ENCODE results near the gene C5AR2. TPM values are rescaled to one million over a fixed set of nuclear protein-coding genes. Genes with fewer than 3 reads are reported as not detected.

The C5AR2 gene
- total RNA-seq = under 0.01 TPM in 2 replicates

DNA sequence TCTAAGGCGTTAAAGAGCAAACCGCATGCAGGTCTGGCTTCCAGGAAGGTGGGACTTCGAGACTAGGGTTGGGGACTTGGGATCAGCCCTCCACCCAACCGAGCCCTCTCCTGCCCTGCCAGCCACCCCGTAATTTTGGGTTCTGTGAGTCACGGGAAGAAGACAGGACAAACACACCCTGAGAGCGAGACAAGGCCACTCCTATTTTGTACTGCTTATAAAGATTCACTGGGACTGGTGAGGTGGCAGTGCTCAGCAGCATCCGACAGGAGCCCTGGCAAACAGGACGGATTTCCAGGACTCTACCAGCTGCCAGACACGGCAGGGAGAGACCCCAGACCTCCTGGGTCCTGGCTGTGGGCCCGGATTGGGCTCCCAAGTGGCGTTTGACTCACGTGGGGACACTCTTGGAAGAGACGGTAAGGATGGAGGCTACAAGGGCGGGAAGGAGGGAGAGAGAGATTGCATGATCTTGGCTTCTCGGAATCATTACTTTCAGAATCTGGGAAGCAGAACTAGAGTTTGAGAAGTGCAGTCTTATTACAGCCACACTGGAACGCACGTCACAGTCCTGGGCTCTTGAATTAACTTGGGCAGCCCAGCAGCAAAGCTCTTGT is at the start of gene C5AR2:
TSS of gene C5AR2 (plus strand) at position 245 of the 617 bp plus-strand sequence. CDS start 8,625 bp downstream, outside the sequence.

DNA sequence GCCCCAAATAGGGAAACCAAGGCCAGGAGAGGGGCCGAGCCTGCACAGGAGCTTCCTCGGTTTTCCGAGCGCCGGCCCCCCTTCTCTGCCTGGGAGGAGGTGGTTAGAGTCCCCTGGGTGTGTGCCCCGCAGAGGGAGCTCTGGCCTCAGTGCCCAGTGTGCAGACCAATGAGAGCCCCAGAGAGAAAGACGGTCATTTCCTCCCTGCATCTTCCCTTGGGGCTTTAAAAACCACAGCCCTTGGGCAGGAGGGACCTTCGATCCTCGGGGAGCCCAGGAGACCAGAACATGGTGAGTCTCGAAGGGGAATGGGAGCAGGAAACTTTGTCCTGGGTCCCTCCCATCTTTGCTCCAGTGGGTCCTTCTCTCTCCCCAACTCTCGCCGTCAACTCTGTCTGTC is 22.4 kb upstream of the C5AR2 start, which contains the start of gene C5AR1:
TSS of gene C5AR1 (plus strand) at position 254 of the 400 bp plus-strand sequence. CDS start at position 289, 35 bp downstream.

DNA sequence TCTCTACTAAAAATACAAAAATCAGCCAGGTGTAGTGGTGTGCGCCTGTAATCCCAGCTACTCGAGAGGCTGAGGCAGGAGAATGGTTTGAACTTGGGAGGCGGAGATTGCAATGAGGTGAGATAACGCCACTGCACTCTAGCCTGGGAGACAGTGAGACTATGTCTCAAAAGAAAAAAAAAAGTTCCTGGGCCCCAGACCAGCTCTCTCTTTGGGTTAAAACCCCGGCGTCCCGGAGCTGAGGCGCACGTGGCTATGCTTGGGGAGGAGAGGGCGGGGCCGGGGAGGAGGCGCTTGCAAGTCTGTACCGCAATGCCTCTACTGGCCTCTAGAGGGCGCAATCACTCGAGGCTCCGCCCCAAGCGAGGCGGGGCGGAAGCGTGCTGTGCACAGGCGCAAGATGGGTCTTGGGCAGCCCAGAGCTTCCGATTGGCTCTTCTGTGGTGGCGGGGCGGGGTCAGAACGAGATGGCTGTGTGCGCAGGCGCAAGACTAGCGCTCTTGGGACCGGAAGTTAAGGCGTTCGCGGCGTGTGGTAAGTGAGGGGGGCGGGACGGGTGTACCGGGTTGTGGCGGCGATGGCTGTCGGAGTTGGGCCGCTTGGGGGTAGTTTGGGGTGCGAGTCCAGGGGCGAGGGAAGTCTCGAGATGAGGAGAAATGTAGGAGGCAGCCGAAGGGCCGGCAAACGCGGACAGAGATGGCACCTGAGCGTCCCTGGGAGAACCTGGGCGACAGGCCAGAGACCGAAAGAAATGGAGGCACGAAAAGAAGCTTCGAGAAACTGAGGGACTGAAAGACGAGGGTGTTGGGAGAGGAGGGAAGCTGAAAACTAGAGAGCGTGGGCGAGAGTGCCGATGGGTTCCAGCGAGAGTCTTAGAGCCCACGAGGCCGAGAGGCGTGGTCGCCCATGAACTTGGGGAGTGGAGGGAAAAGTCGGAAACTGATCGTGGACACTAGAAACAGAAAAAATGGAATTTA is 17.1 kb downstream of the C5AR2 start, which contains the start of gene DHX34:
TSS of gene DHX34 (plus strand) at position 497 of the 977 bp plus-strand sequence. CDS start 3,716 bp downstream, outside the sequence.

Other genes starting within 250 kb of the C5AR2 start
- gene ZC3H4, start 218.4 kb upstream of the C5AR2 start, total RNA-seq = 3.9 and 23.0 TPM in 2 replicates
- 94.4 and 192 TPM in 2 replicates for gene SAE1, start 201.3 kb upstream of the C5AR2 start, total RNA-seq
- gene BBC3, start 101.0 kb upstream of the C5AR2 start, total RNA-seq = 10.2 and 16.1 TPM in 2 replicates
- 6.2 and 20.1 TPM in 2 replicates for gene CCDC9, start 75.7 kb upstream of the C5AR2 start, total RNA-seq
- 2.1 and 2.3 TPM in 2 replicates for gene INAFM1, start 57.3 kb upstream of the C5AR2 start, total RNA-seq
- gene C5AR1, start 22.3 kb upstream of the C5AR2 start, total RNA-seq = 0.28 and 0.58 TPM in 2 replicates
- 9.6 and 17.6 TPM in 2 replicates for gene DHX34, start 17.1 kb downstream of the C5AR2 start, total RNA-seq
- 24.3 and 56.7 TPM in 2 replicates for gene MEIS3, start 87.4 kb downstream of the C5AR2 start, total RNA-seq
- not detected in 2 replicates for gene SLC8A2, start 139.7 kb downstream of the C5AR2 start, total RNA-seq
- 3.7 and 4.2 TPM in 2 replicates for gene KPTN, start 152.0 kb downstream of the C5AR2 start, total RNA-seq
- 64.0 and 64.6 TPM in 2 replicates for gene NAPA, start 182.9 kb downstream of the C5AR2 start, total RNA-seq
- gene ZNF541, start 241.0 kb downstream of the C5AR2 start, total RNA-seq = under 0.01 and 0.85 TPM in 2 replicates